Endothelial cell of umbilical vein (primary cell): ENCODE measurements around the gene ST6GALNAC2. TPM values are rescaled to one million over a fixed set of nuclear protein-coding genes. Genes with fewer than 3 reads are reported as not detected.

ENCODE experiments used
- BruUV-seq: library from RNA; stranded (reverse); fragments of 400-500 nt; replicated peaks from 2 replicates; lab custom pipeline; 2021; lab: Mats Ljungman, UMichigan
- CTCF ChIA-PET: fragments of 300-600, 350-600 bp; sonication (Branson Sonifier 250); formaldehyde crosslinking; loops from one replicate; lab custom pipeline; 2021; ENCODE audit warnings: antibody characterized with exemption, inconsistent platforms; lab: Charles Lee
- POLR2A ChIA-PET: fragments of 300-600, 350-600 bp; sonication (Branson Sonifier 250); formaldehyde crosslinking; loops from one replicate; lab custom pipeline; 2021; ENCODE audit warnings: antibody characterized with exemption, inconsistent platforms; lab: Charles Lee
- DNase-seq: peaks from one replicate; pipeline ENCODE4 v3.0.0-alpha.2; 2011; ENCODE audit warnings: low read depth, low spot score
- FAIRE-seq: peaks from 2 replicates; lab custom pipeline; 2011; peaks lifted over from hg19 to GRCh38; lab: Jason Lieb, UNC
- H2AFZ ChIP-seq: 2 replicates; pipeline ENCODE4 v1.6.0; 2012; ENCODE audit warnings: low read depth, low read length, control low read depth, inconsistent platforms
- H3K27ac ChIP-seq: 2 replicates; pipeline ENCODE4 v1.5.1; 2011; ENCODE audit warnings: low read depth, mild to moderate bottlenecking, control low read depth, low read length, moderate library complexity; ENCODE audit not compliant: insufficient read depth
- H3K27me3 ChIP-seq, 2 experiments: 2 replicates each; pipeline versions ENCODE4 v1.6.0 to v1.6.1; 2011; ENCODE audit warnings: low read length in 2 of 2, mixed read lengths in 1 of 2; ENCODE audit not compliant: control insufficient read depth in 2 of 2, insufficient read depth in 2 of 2
- H3K36me3 ChIP-seq, 2 experiments: 2 replicates in 1 of 2; 3 replicates in 1 of 2; pipeline ENCODE4 v1.5.1; 2011; ENCODE audit warnings: low read length in 2 of 2, mild to moderate bottlenecking in 1 of 2, moderate library complexity in 1 of 2; ENCODE audit not compliant: control insufficient read depth in 2 of 2, insufficient read depth in 2 of 2; ENCODE audit errors: extremely low read depth in 1 of 2
- H3K4me1 ChIP-seq: 3 replicates; pipeline ENCODE4 v1.5.1; 2011; ENCODE audit warnings: mild to moderate bottlenecking, low read length; ENCODE audit not compliant: control insufficient read depth, insufficient read depth; ENCODE audit errors: extremely low read depth
- H3K4me2 ChIP-seq: 2 replicates; pipeline ENCODE4 v1.6.1; 2011; ENCODE audit warnings: low read length, control low read depth, mixed read lengths; ENCODE audit not compliant: insufficient read depth
- H3K4me3 ChIP-seq, 3 experiments: fragments of 200-600 bp in 1 of 3; sonication (generic), shearing (Covaris generic) in 1 of 3; replicated peaks in 1 of 3; 2 replicates each; pipeline ENCODE4 v1.5.1; 2011 to 2016; ENCODE audit warnings: control low read depth in 3 of 3, low read length in 3 of 3, mild to moderate bottlenecking in 2 of 3, inconsistent platforms in 1 of 3, low read depth in 1 of 3, moderate library complexity in 1 of 3; ENCODE audit not compliant: insufficient read depth in 1 of 3
- H3K79me2 ChIP-seq: 2 replicates; pipeline ENCODE4 v1.6.0; 2012; ENCODE audit warnings: low read length, inconsistent platforms; ENCODE audit not compliant: control insufficient read depth, insufficient read depth
- H3K9ac ChIP-seq: replicated peaks from 2 replicates; pipeline ENCODE3; 2011; ENCODE audit warnings: low read length, control low read depth; ENCODE audit not compliant: insufficient read depth; ENCODE audit errors: extremely low read depth
- H3K9me1 ChIP-seq: replicated peaks from 3 replicates; pipeline ENCODE4 v1.6.0; 2011; ENCODE audit warnings: mild to moderate bottlenecking, low read length; ENCODE audit not compliant: control insufficient read depth, insufficient read depth; ENCODE audit errors: extremely low read depth
- H3K9me3 ChIP-seq: replicated peaks from 2 replicates; pipeline ENCODE4 v1.5.1; 2012; ENCODE audit warnings: low read length, inconsistent platforms; ENCODE audit not compliant: control insufficient read depth, insufficient read depth
- H4K20me1 ChIP-seq: replicated peaks from 2 replicates; pipeline ENCODE3; 2011; ENCODE audit warnings: mild to moderate bottlenecking, low read length; ENCODE audit not compliant: control insufficient read depth, insufficient read depth; ENCODE audit errors: extremely low read depth
- CTCF ChIP-seq, 2 donors: IDR thresholded peaks; 1 replicate in 1 of 2; 2 replicates in 1 of 2; pipeline ENCODE4 v1.5.1; 2011; ENCODE audit warnings: low read length in 2 of 2, mild to moderate bottlenecking in 2 of 2, moderate library complexity in 2 of 2, control low read depth in 1 of 2, inconsistent platforms in 1 of 2, low read depth in 1 of 2; ENCODE audit not compliant: insufficient read depth in 1 of 2; ENCODE audit errors: extremely low read depth in 1 of 2
- EZH2 ChIP-seq: IDR thresholded peaks from 2 replicates; pipeline ENCODE4 v1.6.1; 2012; ENCODE audit warnings: borderline replicate concordance, low read depth, mild to moderate bottlenecking, moderate library complexity, low read length, inconsistent platforms; ENCODE audit not compliant: severe bottlenecking
- FOS ChIP-seq: IDR thresholded peaks from 2 replicates; pipeline ENCODE4 v1.6.1; 2011; ENCODE audit warnings: mild to moderate bottlenecking, low read length, moderate library complexity, borderline replicate concordance; ENCODE audit not compliant: insufficient read depth
- GATA2 ChIP-seq: IDR thresholded peaks from 2 replicates; pipeline ENCODE4 v1.7.0; 2011; ENCODE audit warnings: low read depth, mild to moderate bottlenecking, moderate library complexity, mixed read lengths, low read length; ENCODE audit not compliant: insufficient read length, insufficient read depth
- JUN ChIP-seq: IDR thresholded peaks from 2 replicates; pipeline ENCODE4 v1.6.1; 2011; ENCODE audit warnings: borderline replicate concordance, low read depth; ENCODE audit not compliant: insufficient read length, insufficient read depth
- MAX ChIP-seq: IDR thresholded peaks from 2 replicates; pipeline ENCODE4 v1.6.1; 2011; ENCODE audit not compliant: insufficient read depth, insufficient read length
- MYC ChIP-seq: IDR thresholded peaks from one replicate; pipeline ENCODE4 v1.6.1; 2011; ENCODE audit warnings: mild to moderate bottlenecking, low read depth, low read length
- POLR2A ChIP-seq: IDR thresholded peaks from 2 replicates; pipeline ENCODE4 v1.6.1; 2012; ENCODE audit warnings: low read depth, mild to moderate bottlenecking, control low read depth, low read length
- POLR2AphosphoS5 ChIP-seq: IDR thresholded peaks from 2 replicates; pipeline ENCODE4 v1.6.1; 2012; ENCODE audit warnings: low read depth, mild to moderate bottlenecking, control low read depth, low read length, moderate library complexity; ENCODE audit not compliant: insufficient read depth
- dilution Hi-C: fragments of 300-500 bp; cut with MboI; formaldehyde crosslinking; loops from one replicate; pipeline ENCODE4 v1.15.0; 2019; ENCODE audit warnings: low sequenced_read_pairs; ENCODE audit not compliant: extremely low pct_ligation_motif_present
- intact Hi-C: fragments of 100-400 bp; cut with micrococcal nuclease; formaldehyde crosslinking; loops from one replicate; pipeline ENCODE4 v1.10.0; 2022
- polyA plus RNA-seq, 4 experiments: library from polyadenylated mRNA; depleted of rRNA in 3 of 4; stranded (reverse) in 3 of 4; unstranded in 1 of 4; fragments of >200 nt; gene quantifications; 2 replicates each; pipeline versions ENCODE4 v1.2.1 to v1.2.3, GENCODE V29; 2011 to 2012; ENCODE audit warnings: missing spikeins in 1 of 4
- total RNA-seq: library from RNA; stranded (reverse); gene quantifications from 2 replicates; pipeline ENCODE4 v1.2.3, GENCODE V29; 2021

Gene ST6GALNAC2
- total and polyA plus RNA-seq, 2 donors (not counting 3 experiments of a cell fraction or from before 2014, with no cell fraction given): 0.59 to 1.7 TPM

GRCh38 chr17:76612977-76613851 lies 27.6 kb upstream of the ST6GALNAC2 start:
- ChIA-PET CTCF (interaction anchor here (0.6 to 2.0 kb wide), 2 partner anchors 11 kb away, joined by 4 to 11 read pairs; no protein-coding TSS in a partner anchor), POLR2A (no interaction called here)
- intact Hi-C loops: no loop called here
- H2AFZ ChIP-seq: no peak overlapping the region
- H3K79me2 ChIP-seq: no peaks in the 10 kb centered on the region
- no peaks in the 10 kb centered on the region for H3K27me3 ChIP-seq
- no peak overlapping the region for H3K4me2 ChIP-seq
- H3K27ac ChIP-seq: no peak overlapping the region
- H3K9me1 ChIP-seq: no peaks in the 10 kb centered on the region
- no peak overlapping the region for H3K4me3 ChIP-seq
- no peaks in the 10 kb centered on the region for H3K36me3 ChIP-seq
- TF ChIP-seq EZH2 (no peak), FOS (no peak), POLR2AphosphoS5 (no peak), CTCF (IDR thresholded peaks at IDR 0.05; ENCODE audit: extremely low read depth in 1 of 2, insufficient read depth in 1 of 2, low read depth in 1 of 2, low read length in 2 of 2) (no peak), MYC (no peak), JUN (no peak), MAX (no peak), POLR2A (no peak), GATA2 (no peak)
- no peak overlapping the region for H3K9ac ChIP-seq
- no peak for FAIRE-seq
- dilution Hi-C loops: no loop called here
- BruUV-seq: no TSS peak
- H3K9me3 ChIP-seq: no peaks in the 10 kb centered on the region
- no peaks in the 10 kb centered on the region for H3K4me1 ChIP-seq
- DNase-seq: no peak
- no peaks in the 10 kb centered on the region for H4K20me1 ChIP-seq
